Smooth muscle cell (in vitro differentiated cells): ENCODE data around the gene UGT2A2. TPM values are rescaled to one million over a fixed set of nuclear protein-coding genes. Genes with fewer than 3 reads are reported as not detected.

Experiments
- DNase-seq: peaks from one replicate; lab custom pipeline; 2025; ENCODE audit not compliant: unreplicated experiment; lab: John Stamatoyannopoulos, UW
- H2AFZ ChIP-seq: fragments of 200-600 bp; sonication (generic); 2 replicates; pipeline ENCODE4 v1.6.0; 2016; ENCODE audit warnings: antibody characterized with exemption, low read depth, mild to moderate bottlenecking
- H3F3A ChIP-seq: fragments of 200-600 bp; sonication (generic); 2 replicates; pipeline ENCODE4 v1.6.0; 2017; ENCODE audit warnings: antibody characterized with exemption, low read depth
- H3K27ac ChIP-seq: fragments of 200-600 bp; sonication (generic); 2 replicates; pipeline ENCODE4 v1.5.1; 2016; ENCODE audit warnings: low read depth, mild to moderate bottlenecking
- H3K27me3 ChIP-seq: fragments of 200-600 bp; sonication (generic); 2 replicates; pipeline ENCODE4 v1.6.1; 2016; ENCODE audit warnings: low read depth, mild to moderate bottlenecking
- H3K36me3 ChIP-seq: fragments of 200-600 bp; sonication (generic); 2 replicates; pipeline ENCODE4 v1.5.1; 2016; ENCODE audit warnings: low read depth
- H3K4me1 ChIP-seq: fragments of 200-600 bp; sonication (generic); 2 replicates; pipeline ENCODE4 v1.5.1; 2016; ENCODE audit warnings: low read depth
- H3K4me2 ChIP-seq: fragments of 200-600 bp; sonication (generic); 2 replicates; pipeline ENCODE4 v1.6.0; 2016; ENCODE audit warnings: mild to moderate bottlenecking
- H3K4me3 ChIP-seq: fragments of 200-600 bp; sonication (generic); 2 replicates; pipeline ENCODE4 v1.5.1; 2016; ENCODE audit warnings: mild to moderate bottlenecking
- H3K79me2 ChIP-seq: fragments of 200-600 bp; sonication (generic); 2 replicates; pipeline ENCODE4 v1.6.0; 2016; ENCODE audit warnings: low read depth, mild to moderate bottlenecking
- H3K9ac ChIP-seq: fragments of 200-600 bp; sonication (generic); 2 replicates; pipeline ENCODE4 v1.6.0; 2016; ENCODE audit warnings: low read depth
- H3K9me3 ChIP-seq: fragments of 200-600 bp; sonication (generic); replicated peaks from 2 replicates; pipeline ENCODE4 v1.5.1; 2016; ENCODE audit warnings: low read depth
- H4K20me1 ChIP-seq: fragments of 200-600 bp; sonication (generic); 2 replicates; pipeline ENCODE4 v1.6.0; 2016; ENCODE audit warnings: low read depth
- WGBS: methylation state at CpG from one replicate; pipeline ENCODE4 v1.1.7; 2016; ENCODE audit warnings: low lambda C conversion rate; 5-methylcytosine and 5-hydroxymethylcytosine counted together
- polyA plus RNA-seq: library from polyadenylated mRNA; unstranded; fragments of >200 nt; fragmentation: Nextera tagmentation; extraction: Ambion mirVana; gene quantifications from 2 replicates; pipeline ENCODE4 v1.2.1, GENCODE V29; 2016
- total RNA-seq: library from RNA; depleted of rRNA; stranded (reverse); fragments of >200 nt; gene quantifications from 2 replicates; pipeline ENCODE4 v1.2.3, GENCODE V29; 2014
- TF ChIP-seq, protein P1 (sequence below): fragments of 200-600 bp; sonication (generic); IDR thresholded peaks from 2 replicates; pipeline ENCODE4 v1.5.1; 2017; ENCODE audit warnings: borderline replicate concordance, mild to moderate bottlenecking, antibody characterized with exemption; ENCODE audit not compliant: insufficient read depth, poor library complexity, severe bottlenecking

Gene UGT2A2
- total and polyA plus RNA-seq, 2 experiments from 2014 or later = not detected

DNA sequence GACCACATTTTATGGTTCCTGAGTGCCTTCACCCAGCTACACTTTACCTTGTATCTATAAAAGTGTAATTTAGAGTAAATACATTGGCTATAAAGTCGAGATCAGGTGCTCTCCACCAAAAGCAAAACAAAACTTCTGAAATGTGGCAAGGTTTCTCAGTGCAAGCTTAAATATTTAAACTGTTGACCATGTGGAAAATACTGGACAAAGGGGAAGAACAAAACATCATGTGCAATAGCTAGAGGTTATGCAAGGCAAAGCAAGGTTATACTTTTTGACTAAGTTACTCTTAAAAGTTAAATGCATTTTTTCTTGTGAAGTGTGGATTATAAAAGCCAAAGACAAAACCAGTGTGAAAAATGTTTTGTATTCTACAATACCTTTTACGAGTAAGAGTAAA is 55.9 kb downstream of the UGT2A2 start:
- Histone ChIP-seq H3K9ac (no peak overlapping the region), H4K20me1 (no peaks in the 10 kb centered on the region), H3K4me1 (no peaks in the 10 kb centered on the region), H3K79me2 (no peaks in the 10 kb centered on the region), H3K27ac (no peak overlapping the region), H3K9me3 (no peaks in the 10 kb centered on the region), H3K4me2 (no peak overlapping the region), H3K27me3 (peaks cover 6% of the 10 kb centered on the region), H3K36me3 (no peaks in the 10 kb centered on the region), H2AFZ (no peak overlapping the region), H3F3A (no peaks in the 10 kb centered on the region), H3K4me3 (no peak overlapping the region)
- DNase-seq = no peak
- TF ChIP-seq, protein P1, sequence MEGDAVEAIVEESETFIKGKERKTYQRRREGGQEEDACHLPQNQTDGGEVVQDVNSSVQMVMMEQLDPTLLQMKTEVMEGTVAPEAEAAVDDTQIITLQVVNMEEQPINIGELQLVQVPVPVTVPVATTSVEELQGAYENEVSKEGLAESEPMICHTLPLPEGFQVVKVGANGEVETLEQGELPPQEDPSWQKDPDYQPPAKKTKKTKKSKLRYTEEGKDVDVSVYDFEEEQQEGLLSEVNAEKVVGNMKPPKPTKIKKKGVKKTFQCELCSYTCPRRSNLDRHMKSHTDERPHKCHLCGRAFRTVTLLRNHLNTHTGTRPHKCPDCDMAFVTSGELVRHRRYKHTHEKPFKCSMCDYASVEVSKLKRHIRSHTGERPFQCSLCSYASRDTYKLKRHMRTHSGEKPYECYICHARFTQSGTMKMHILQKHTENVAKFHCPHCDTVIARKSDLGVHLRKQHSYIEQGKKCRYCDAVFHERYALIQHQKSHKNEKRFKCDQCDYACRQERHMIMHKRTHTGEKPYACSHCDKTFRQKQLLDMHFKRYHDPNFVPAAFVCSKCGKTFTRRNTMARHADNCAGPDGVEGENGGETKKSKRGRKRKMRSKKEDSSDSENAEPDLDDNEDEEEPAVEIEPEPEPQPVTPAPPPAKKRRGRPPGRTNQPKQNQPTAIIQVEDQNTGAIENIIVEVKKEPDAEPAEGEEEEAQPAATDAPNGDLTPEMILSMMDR = no peak
- WGBS = 79% methylated on average over 2 of the region's 2 CpGs

DNA sequence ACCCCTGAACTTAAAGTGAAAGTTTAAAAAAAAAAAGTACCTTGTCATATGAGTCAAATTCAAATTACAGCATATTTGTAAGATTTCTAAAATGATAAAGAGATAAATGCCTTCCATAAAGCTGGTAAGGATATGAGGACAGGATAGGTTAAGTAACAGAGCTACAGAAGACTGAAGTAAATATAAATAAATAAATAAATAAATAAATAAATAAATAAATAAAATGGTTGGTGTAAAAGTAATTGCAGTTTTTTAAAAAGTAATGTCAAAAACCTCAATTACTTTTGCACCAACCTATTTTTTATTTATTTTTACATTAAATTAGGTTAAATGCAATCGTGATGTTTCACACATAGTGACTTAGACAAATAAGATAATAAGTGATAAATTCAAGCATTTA is 62.2 kb downstream of the UGT2A2 start:
- Histone ChIP-seq H3K79me2 (no peaks in the 10 kb centered on the region), H3K4me2 (no peak overlapping the region)
- WGBS = 100% methylated on average over 1 of the region's 1 CpG

DNA sequence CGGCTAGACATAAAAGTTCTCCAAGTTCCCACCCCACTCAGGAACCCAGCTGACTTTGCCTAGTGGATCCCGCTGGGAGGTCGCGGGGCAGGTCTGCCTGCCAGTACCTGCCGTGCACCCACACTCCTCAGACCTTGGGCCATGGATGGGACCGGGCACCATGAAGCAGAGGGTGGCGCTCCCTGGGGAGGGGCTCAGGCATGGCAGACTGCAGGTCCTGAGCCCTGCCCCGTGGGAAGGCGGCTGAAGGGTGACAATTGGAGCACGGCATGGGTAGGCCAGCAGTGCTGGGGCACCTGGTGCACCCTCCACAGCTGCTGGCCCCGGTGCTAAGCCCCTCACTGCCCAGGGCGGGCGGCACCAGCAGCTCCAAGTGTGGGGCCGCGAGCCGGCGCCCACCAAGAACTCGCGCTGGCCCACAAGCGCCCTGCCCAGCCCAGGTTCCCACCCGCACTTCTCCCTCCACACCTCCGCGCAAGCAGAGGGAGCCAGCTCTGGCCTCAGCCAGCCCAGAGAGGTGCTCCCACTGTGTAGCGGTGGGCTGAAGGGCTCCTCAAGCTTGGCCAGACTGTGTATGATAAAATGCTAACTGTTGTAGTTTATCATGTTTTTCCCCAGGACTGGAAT is 63.1 kb downstream of the UGT2A2 start:
- Histone ChIP-seq H4K20me1 (no peaks in the 10 kb centered on the region), H3F3A (no peaks in the 10 kb centered on the region), H3K9ac (no peak overlapping the region), H3K79me2 (no peaks in the 10 kb centered on the region), H3K9me3 (no peaks in the 10 kb centered on the region), H2AFZ (no peak overlapping the region), H3K4me1 (no peaks in the 10 kb centered on the region), H3K4me2 (no peak overlapping the region), H3K27me3 (no peaks in the 10 kb centered on the region), H3K27ac (no peak overlapping the region), H3K4me3 (no peak overlapping the region), H3K36me3 (no peaks in the 10 kb centered on the region)
- TF ChIP-seq, protein P1 = no peak
- WGBS = 93% methylated on average over 24 of the region's 24 CpGs
- DNase-seq = no peak

More for the DNA sequence above, 62.2 kb downstream of the UGT2A2 start:
- Histone ChIP-seq H4K20me1 (no peaks in the 10 kb centered on the region), H3K4me3 (no peak overlapping the region), H3K36me3 (no peaks in the 10 kb centered on the region), H3K27ac (no peak overlapping the region), H3K4me1 (no peaks in the 10 kb centered on the region), H3K9ac (no peak overlapping the region), H3K9me3 (no peaks in the 10 kb centered on the region), H3F3A (no peaks in the 10 kb centered on the region), H3K27me3 (no peaks in the 10 kb centered on the region), H2AFZ (no peak overlapping the region)
- DNase-seq = no peak
- TF ChIP-seq, protein P1 = no peak

DNA sequence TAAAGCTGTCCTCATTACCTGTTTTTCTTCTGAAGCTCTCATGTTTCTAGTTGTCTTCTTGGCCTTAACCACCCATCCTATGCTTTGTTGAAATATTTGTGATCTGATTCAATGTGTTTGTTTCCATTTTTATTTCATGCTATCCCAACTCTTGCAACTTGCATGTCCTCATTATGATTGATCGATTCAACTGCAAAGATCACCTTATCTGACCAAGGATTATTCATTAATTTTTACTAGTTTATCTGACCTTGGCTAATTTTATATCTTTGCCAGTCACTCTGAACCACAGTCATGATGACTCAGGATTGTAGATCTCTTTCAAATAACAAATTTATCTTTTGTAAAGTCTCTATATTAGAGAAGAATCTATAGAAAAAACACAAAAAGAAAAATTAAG is 70.7 kb downstream of the UGT2A2 start:
- H3K4me3 ChIP-seq = no peak overlapping the region
- no peaks in the 10 kb centered on the region for H3K36me3 ChIP-seq
- H2AFZ ChIP-seq = no peak overlapping the region
- H3K27me3 ChIP-seq = no peaks in the 10 kb centered on the region
- no peaks in the 10 kb centered on the region for H3K9me3 ChIP-seq
- WGBS = 88% methylated on average over 1 of the region's 1 CpG
- H3K9ac ChIP-seq = no peak overlapping the region
- TF ChIP-seq, protein P1 = no peak
- H3F3A ChIP-seq = no peaks in the 10 kb centered on the region
- H3K4me1 ChIP-seq = no peaks in the 10 kb centered on the region
- H3K27ac ChIP-seq = no peak overlapping the region
- H3K79me2 ChIP-seq = no peaks in the 10 kb centered on the region
- no peaks in the 10 kb centered on the region for H4K20me1 ChIP-seq
- H3K4me2 ChIP-seq = no peak overlapping the region
- DNase-seq = no peak
